GM18951 (cell line): ENCODE data around the gene PRICKLE2.

ENCODE experiments used
- POLR2A ChIP-seq: IDR thresholded peaks from 4 replicates; pipeline ENCODE4 v1.6.1; 2011; ENCODE audit warnings: mild to moderate bottlenecking; ENCODE audit not compliant: insufficient read length, insufficient read depth; ENCODE audit errors: extremely low read depth
- in situ Hi-C: fragments of 300-500 bp; cut with MboI; formaldehyde crosslinking; loops from one replicate; pipeline ENCODE4 v1.12.0; 2022; ENCODE audit warnings: low sequenced_read_pairs, mixed read lengths, inconsistent platforms; ENCODE audit not compliant: unreplicated experiment

PRICKLE2 gene

GRCh38 chr3:64221571-64222257 lies 3.6 kb downstream of the PRICKLE2 start:
- TF ChIP-seq POLR2A: no peak

GRCh38 chr3:64220161-64220914 lies 4.9 kb downstream of the PRICKLE2 start:
- TF ChIP-seq POLR2A: no peak
- in situ Hi-C loops: no loop called here

More at GRCh38 chr3:64221571-64222257, 3.6 kb downstream of the PRICKLE2 start:
- in situ Hi-C loops: no loop called here

- in situ Hi-C loops: no loop called here
- TF ChIP-seq POLR2A: no peak
Measured at GRCh38 chr3:64218746-64219145, 6.5 kb downstream of the PRICKLE2 start.

- in situ Hi-C loops: no loop called here
Measured at GRCh38 chr3:64218329-64218728, 6.9 kb downstream of the PRICKLE2 start.

DNA sequence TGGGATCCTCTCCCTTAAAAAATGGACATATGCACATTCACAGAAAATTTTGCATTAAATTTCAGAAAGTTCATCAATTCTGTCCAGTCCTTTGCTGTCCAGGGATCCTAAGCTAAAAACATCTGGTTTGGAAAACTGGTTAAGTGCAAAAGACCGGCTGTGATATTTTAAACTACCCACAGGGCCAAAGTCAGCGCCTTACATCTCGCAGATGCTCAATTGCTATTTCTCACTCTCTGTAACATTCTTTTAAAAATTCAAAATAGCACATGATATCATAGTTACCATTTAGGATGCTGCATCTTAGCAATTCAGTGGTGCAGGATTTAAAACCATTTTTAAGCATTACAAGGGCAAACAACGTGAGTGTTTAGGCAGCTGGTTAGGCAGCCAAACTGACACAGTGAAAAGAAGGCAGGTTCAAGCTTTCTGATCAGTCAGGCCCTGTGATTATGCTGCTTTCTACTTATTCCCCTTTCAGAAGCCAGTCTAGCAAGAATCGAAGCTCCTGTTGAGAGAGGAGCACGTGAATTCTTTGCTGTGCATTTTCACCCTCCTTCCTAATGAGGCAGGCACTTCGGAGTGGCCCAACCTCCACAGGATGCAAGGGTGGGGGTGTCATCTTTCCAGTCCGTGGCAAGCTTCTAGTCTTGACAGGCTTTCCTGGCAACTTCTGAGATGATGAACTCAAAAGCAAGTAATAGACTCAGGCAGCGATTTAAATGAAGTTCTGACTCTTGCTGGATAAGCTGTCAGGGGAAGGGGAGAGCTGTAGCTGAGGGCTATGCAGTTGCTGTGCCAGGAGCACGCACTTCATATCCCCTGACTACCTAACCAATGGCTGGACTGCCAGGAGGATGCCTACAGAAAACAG lies 8.8 kb downstream of the PRICKLE2 start:
- in situ Hi-C loops: no loop called here
- no peak for TF ChIP-seq POLR2A

More at GRCh38 chr3:64218329-64218728, 6.9 kb downstream of the PRICKLE2 start:
- TF ChIP-seq POLR2A: no peak

- in situ Hi-C loops: no loop called here
- TF ChIP-seq POLR2A: no peak
Measured at GRCh38 chr3:64215559-64215958, 9.7 kb downstream of the PRICKLE2 start.

DNA sequence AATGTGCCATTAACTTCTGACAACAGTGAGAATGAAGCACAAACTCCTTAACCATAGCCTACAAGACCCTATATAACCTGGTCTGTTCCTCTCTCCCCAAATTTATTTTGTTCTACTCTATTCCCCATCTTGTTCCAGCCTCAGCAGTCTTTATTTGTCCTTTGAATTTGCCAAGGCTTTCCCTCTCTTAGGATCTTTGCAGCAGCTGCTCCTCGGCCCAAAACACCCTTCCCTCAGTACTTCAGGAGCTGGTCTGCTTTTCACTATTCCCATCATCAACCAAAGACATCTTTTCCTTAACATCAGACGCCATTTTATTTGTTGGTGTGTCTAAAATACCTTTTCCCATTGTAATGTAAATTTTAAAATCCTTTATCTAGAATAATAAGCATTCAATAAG lies 10.2 kb downstream of the PRICKLE2 start:
- in situ Hi-C loops: no loop called here
- no peak for TF ChIP-seq POLR2A

- in situ Hi-C loops: no loop called here
- no peak for TF ChIP-seq POLR2A
Measured at GRCh38 chr3:64214381-64215018, 10.8 kb downstream of the PRICKLE2 start.

- TF ChIP-seq POLR2A: no peak
- in situ Hi-C loops: no loop called here
Measured at GRCh38 chr3:64213962-64214379, 11.3 kb downstream of the PRICKLE2 start.

- in situ Hi-C loops: no loop called here
- no peak for TF ChIP-seq POLR2A
Measured at GRCh38 chr3:64213224-64213878, 11.9 kb downstream of the PRICKLE2 start.

- in situ Hi-C loops: no loop called here
- TF ChIP-seq POLR2A: no peak
Measured at GRCh38 chr3:64209866-64210621, 15.2 kb downstream of the PRICKLE2 start.
